Measurements from ENCODE around the gene MEST. TPM values are rescaled to one million over a fixed set of nuclear protein-coding genes. Genes with fewer than 3 reads are reported as not detected.

The MEST gene
- total RNA-seq, 4 donors from 2014 or later, result 12.2 to 311 (median 62.5) TPM

DNA sequence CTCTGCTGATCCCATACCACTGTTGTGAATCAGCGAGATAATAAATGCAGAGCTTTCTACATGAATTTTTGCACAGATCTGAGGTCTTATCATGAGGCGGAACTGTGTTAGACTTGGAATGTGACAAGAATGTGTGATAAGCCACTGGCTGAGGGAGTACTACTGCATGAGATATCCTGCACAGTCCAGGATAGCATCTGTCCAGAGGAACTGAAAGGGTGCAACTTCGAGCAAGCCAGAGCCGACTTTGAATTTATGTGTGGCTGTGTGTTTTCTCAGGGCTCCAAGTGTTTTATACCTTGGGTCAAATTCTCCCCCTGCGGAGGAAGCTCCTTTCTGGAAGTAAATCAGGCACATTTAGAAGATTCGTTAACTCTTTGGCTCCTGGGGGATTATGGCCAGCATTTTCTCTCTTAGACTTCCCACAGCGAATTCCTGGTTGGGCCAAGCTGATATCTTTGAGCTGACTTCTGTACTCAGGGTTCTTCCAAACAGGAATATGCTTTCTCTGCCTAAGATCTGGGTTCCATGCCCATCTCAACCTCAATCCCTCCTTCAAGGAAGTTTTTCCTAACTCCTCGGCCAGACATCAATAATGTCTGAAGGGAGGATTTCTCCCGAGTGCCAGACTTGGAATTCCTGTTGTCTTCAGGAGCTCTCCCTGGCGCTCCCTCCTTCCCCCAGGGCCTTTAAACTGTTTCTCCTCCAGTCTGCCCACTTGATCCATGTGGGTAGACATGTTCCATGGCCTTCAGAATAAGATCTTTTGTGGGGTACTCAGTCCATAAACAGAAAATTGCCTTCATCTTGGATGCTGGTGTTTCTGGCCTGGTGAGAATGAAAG, 2.5 kb upstream of the MEST start:
- H3K36me3 ChIP-seq, result no peaks in the 10 kb centered on the region
- peak overlapping the region in 1 of 4 donors; percentile 5 for H3K4me3 ChIP-seq
- peak overlapping the region in 2 of 4 donors; percentile 70 for H3K27ac ChIP-seq
- no peak for TF ChIP-seq POLR2A (IDR thresholded peaks at IDR 0.05)
- no peak for TF ChIP-seq EP300 (IDR thresholded peaks at IDR 0.05)
- TF ChIP-seq, protein P1, sequence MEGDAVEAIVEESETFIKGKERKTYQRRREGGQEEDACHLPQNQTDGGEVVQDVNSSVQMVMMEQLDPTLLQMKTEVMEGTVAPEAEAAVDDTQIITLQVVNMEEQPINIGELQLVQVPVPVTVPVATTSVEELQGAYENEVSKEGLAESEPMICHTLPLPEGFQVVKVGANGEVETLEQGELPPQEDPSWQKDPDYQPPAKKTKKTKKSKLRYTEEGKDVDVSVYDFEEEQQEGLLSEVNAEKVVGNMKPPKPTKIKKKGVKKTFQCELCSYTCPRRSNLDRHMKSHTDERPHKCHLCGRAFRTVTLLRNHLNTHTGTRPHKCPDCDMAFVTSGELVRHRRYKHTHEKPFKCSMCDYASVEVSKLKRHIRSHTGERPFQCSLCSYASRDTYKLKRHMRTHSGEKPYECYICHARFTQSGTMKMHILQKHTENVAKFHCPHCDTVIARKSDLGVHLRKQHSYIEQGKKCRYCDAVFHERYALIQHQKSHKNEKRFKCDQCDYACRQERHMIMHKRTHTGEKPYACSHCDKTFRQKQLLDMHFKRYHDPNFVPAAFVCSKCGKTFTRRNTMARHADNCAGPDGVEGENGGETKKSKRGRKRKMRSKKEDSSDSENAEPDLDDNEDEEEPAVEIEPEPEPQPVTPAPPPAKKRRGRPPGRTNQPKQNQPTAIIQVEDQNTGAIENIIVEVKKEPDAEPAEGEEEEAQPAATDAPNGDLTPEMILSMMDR (IDR thresholded peaks at IDR 0.05), result no peak
- H3K9me3 ChIP-seq, result peaks cover 0 to 9% (median 0%) of the 10 kb centered on the region in 4 donors
- DNase-seq (ENCODE audit: low spot score in 2 of 2), result no peak
- WGBS, 2 donors, result 41 to 43% methylated on average over 10 of the region's 10 CpGs
- H3K4me1 ChIP-seq, result peaks cover 0 to 50% (median 5%) of the 10 kb centered on the region in 4 donors
- H3K27me3 ChIP-seq, result no peaks in the 10 kb centered on the region

DNA sequence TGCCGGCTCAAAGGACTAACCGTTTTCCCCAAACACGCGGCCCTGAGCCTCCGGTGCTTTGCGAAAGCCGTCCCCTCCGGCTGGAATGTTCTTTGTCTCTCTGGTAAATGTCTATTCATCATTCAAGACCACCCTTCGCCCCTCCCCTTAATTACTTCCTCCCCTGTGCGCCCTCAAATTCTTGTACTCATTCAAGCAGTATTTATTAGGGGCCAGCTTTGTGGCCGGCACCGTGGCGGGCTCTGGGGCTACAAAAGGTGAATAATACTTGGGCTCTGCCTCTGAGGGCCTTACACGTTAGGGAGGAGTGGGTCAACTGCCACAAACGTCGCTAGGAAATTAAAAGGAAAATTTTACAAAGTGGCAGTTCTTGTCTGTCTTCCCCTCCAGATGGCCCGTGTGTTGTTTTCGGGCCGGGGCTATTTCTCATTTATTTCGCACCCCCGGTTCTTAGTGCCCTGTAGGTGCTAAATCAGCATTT, 1.5 kb upstream of the MEST start:
- peak overlapping the region in 2 of 4 donors; percentile 47 to 70 for H3K27ac ChIP-seq
- no peaks in the 10 kb centered on the region for H3K27me3 ChIP-seq

DNA sequence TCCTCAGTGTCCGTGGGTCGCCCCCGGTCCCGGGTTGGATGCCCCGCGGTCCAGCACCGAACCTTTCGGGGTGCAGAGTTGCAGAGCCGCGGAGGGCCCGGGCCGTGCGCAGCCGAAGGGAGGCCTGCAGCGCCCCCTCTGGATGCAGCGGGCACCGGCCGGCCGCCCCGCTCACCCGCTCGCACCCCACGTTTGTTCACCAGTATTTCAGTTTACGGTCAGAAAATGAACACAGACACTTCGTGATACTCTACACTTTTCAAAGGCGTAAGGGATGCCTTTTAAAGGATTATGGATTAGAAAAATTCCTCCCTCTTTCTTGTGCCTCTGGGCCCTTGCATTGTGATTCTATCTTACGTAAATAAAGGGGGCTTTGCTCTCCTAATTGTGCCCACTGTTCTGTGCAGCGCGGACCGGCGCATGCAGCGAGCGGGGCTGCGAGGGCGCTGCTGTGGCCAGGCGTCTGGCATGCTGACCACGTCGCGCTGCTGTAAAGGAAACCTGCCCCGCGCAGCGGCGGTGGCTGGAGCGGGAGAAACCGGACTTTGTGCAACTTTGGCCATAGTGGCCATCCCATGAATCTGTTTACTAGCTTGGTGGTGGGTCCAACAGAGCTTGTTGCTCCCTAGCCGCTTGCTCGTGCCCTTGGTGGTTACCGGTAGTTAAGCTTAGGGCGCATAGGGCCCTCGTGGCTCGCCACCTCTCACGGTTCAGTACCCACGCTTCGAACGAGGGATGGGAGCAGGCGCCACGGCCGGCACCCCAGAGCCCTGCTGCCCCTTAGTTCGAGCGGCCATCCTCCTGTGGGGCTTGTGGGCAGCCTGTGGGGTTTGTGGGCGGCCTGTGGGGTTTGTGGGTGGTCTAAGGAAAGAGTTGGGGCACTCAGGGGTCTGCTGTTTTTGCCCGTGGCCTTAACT, 739 bp upstream of the MEST start:
- Histone ChIP-seq H3K9me3 (peaks cover 0 to 9% (median 0%) of the 10 kb centered on the region in 4 donors), H3K27ac (peak overlapping the region in 2 of 4 donors; percentile 67 to 70), H3K36me3 (no peaks in the 10 kb centered on the region), H3K4me3 (peak overlapping the region; percentile 33 to 54 (median 38)), H3K4me1 (peaks cover 0 to 45% (median 5%) of the 10 kb centered on the region in 4 donors), H3K27me3 (no peaks in the 10 kb centered on the region)
- peak in 1 of 2 donors; percentile 25 for DNase-seq (ENCODE audit: low spot score in 2 of 2)
- WGBS, 2 donors, result 59 to 62% methylated on average over 50 to 62 of the region's 62 CpGs
- TF ChIP-seq POLR2A (IDR thresholded peaks at IDR 0.05) (no peak), EP300 (IDR thresholded peaks at IDR 0.05) (no peak)
- TF ChIP-seq, protein P1 (IDR thresholded peaks at IDR 0.05), result peak; percentile 35 to 78 (median 76)

More for the DNA sequence above, 1.5 kb upstream of the MEST start:
- 53 to 55% methylated on average over 21 of the region's 21 CpGs for WGBS, 2 donors
- no peak for DNase-seq (ENCODE audit: low spot score in 2 of 2)
- Histone ChIP-seq H3K4me3 (peak overlapping the region; percentile 27 to 54 (median 34)), H3K9me3 (peaks cover 0 to 9% (median 0%) of the 10 kb centered on the region in 4 donors), H3K4me1 (peaks cover 0 to 50% (median 5%) of the 10 kb centered on the region in 4 donors), H3K36me3 (no peaks in the 10 kb centered on the region)
- TF ChIP-seq EP300 (IDR thresholded peaks at IDR 0.05) (no peak), POLR2A (IDR thresholded peaks at IDR 0.05) (no peak)
- TF ChIP-seq, protein P1 (IDR thresholded peaks at IDR 0.05), result no peak

DNA sequence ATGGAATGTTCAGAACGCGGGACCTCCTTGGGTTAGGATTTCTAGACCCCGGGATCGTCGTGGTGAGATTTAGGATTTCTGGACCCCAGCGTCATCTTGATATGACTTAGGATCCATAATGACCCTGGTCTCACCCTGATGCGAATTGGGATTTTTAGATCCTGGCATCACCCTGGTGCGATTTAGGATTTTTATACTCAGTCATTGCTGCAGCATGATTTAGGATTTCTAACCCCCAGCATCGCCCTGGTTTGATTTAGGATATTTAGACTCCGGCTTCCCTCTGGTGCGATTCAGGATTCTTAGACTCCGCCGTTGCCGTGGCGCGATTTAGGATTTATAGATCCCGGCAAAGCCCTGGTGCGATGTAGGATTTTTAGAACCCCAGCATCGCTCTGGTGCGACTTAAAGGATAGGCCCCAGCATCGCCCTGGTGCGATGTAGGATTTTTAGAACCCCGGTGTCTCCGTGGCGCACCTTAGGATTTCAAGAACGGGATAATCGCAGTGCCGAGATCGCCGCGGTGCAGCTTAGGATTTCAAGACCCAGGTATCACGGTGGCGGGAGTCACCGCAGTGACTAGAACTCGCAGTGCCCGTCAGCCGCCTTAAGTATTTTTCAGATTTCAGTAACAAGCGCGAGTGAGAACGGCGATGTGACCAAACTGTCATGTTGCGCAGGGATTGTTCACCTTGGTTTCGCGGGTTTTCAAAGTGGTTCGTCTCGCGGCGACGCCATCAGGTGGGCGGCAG, 814 bp downstream of the MEST start:
- WGBS, 2 donors, result 56 to 58% methylated on average over 48 to 50 of the region's 50 CpGs
- TF ChIP-seq, protein P1 (IDR thresholded peaks at IDR 0.05), result no peak
- TF ChIP-seq POLR2A (IDR thresholded peaks at IDR 0.05) (no peak), EP300 (IDR thresholded peaks at IDR 0.05) (no peak)
- no peak for DNase-seq (ENCODE audit: low spot score in 2 of 2)
- peak overlapping the region; percentile 24 to 54 (median 32) for H3K4me3 ChIP-seq
- peaks cover 0 to 35% (median 3%) of the 10 kb centered on the region in 4 donors for H3K4me1 ChIP-seq
- H3K27me3 ChIP-seq, result no peaks in the 10 kb centered on the region
- peak overlapping the region in 2 of 4 donors; percentile 15 to 70 for H3K27ac ChIP-seq
- H3K9me3 ChIP-seq, result peaks cover 0 to 9% (median 0%) of the 10 kb centered on the region in 4 donors
- H3K36me3 ChIP-seq, result peaks cover 0 to under 1% (median 0%) of the 10 kb centered on the region in 3 donors
